Stimulated activated naive B cell treated with anti-CD40 and anti-IgM and Interleukin-4, amounts not matched to agents 10 μg/mL and 1 μg/mL and 100 μg/mL, for 72 hours (primary cell): ENCODE measurements around the gene ERCC3.
"Not testable (repeated sequence)": the region's sequence is repeated elsewhere in the genome, so short reads cannot be mapped to it uniquely, and the experiment has no call there.

ENCODE experiments used
- ATAC-seq, 2 donors: fragments of 150-1000 bp; cut with Tn5 transposase; replicated peaks; 2 replicates each; pipeline ENCODE4 v1.10.0; 2021; ENCODE audit warnings: moderate library complexity in 1 of 2
- DNase-seq: peaks from one replicate; pipeline ENCODE4 v3.0.0; 2021
- H3K27ac Mint-ChIP-seq: one replicate; pipeline ENCODE4 v1.8.0; 2022; ENCODE audit warnings: mild to moderate bottlenecking, mixed read lengths
- H3K27me3 Mint-ChIP-seq, 2 donors: one replicate each; pipeline ENCODE4 v1.8.0; 2022; ENCODE audit warnings: mixed read lengths in 2 of 2
- H3K36me3 Mint-ChIP-seq, 2 donors: one replicate each; pipeline ENCODE4 v1.8.0; 2022; ENCODE audit warnings: mixed read lengths in 2 of 2, mild to moderate bottlenecking in 1 of 2
- H3K4me1 Mint-ChIP-seq, 2 donors: one replicate each; pipeline ENCODE4 v1.8.0; 2022; ENCODE audit warnings: mixed read lengths in 2 of 2, mild to moderate bottlenecking in 1 of 2
- H3K4me3 Mint-ChIP-seq, 2 donors: one replicate each; pipeline ENCODE4 v1.8.0; 2022; ENCODE audit warnings: mild to moderate bottlenecking in 2 of 2, mixed read lengths in 2 of 2, moderate library complexity in 1 of 2
- H3K9me3 Mint-ChIP-seq, 2 donors: one replicate each; pipeline ENCODE4 v1.8.0; 2022; ENCODE audit warnings: mixed read lengths in 2 of 2, mild to moderate bottlenecking in 1 of 2

The ERCC3 gene

GRCh38 chr2:127261804-127262406 lies 32.0 kb downstream of the ERCC3 start:
- H3K9me3 Mint-ChIP-seq = no peaks in the 10 kb centered on the region
- ATAC-seq (no peak), DNase-seq (no peak)
- H3K27ac Mint-ChIP-seq = no peak overlapping the region
- H3K36me3 Mint-ChIP-seq = peaks cover 38 to 66% of the 10 kb centered on the region in 2 donors
- H3K27me3 Mint-ChIP-seq = no peaks in the 10 kb centered on the region
- no peak overlapping the region for H3K4me3 Mint-ChIP-seq
- no peaks in the 10 kb centered on the region for H3K4me1 Mint-ChIP-seq

DNA sequence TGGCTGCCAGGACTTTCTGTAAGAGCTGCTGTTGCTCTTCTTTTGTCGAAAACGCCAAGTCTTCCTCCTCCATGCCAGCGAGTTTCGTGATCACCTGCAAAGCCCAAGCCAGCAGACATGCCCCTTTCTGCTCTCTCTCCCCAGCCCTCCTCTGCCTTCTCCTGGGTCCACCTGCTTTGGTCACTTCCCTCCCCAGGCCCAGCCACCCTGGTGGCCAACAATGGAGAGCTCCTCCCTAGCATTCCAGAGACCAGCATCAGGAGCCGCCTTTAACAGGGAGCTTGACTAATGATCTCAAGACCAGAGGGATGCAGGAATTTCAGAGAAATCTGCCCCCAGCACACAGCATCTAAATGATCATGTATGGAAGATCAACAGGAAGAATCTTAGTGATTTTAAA lies 34.6 kb downstream of the ERCC3 start:
- no peaks in the 10 kb centered on the region for H3K4me1 Mint-ChIP-seq
- no peak for DNase-seq
- peaks cover 38 to 65% of the 10 kb centered on the region in 2 donors for H3K36me3 Mint-ChIP-seq
- no peaks in the 10 kb centered on the region for H3K9me3 Mint-ChIP-seq
- no peak for ATAC-seq
- no peak overlapping the region for H3K27ac Mint-ChIP-seq
- no peak overlapping the region for H3K4me3 Mint-ChIP-seq
- H3K27me3 Mint-ChIP-seq = no peaks in the 10 kb centered on the region

DNA sequence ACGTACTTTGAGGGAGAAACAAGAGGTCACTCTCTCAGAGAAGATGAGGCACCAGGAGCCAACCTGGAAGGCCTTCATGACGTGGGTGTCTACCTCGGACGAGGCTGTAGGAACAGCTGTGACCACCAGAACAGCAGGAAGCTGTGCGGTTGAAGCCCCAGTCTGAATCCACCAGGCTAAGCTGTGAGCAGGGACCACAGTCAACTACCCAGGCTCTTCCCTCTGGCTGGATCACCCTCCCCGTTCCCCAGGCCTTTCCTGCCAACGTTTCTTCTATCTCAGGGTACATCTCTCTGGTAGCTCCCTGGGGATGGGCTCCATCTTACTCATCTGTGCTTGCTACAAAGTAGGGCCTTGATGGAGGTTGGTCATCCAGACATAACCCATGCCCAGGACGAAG lies 37.1 kb downstream of the ERCC3 start:
- no peak for ATAC-seq
- Mint-ChIP-seq H3K27me3 (no peaks in the 10 kb centered on the region), H3K4me3 (no peak overlapping the region), H3K36me3 (peaks cover 37 to 62% of the 10 kb centered on the region in 2 donors), H3K27ac (peak overlapping the region; percentile 31), H3K4me1 (no peaks in the 10 kb centered on the region), H3K9me3 (no peaks in the 10 kb centered on the region)
- no peak for DNase-seq

DNA sequence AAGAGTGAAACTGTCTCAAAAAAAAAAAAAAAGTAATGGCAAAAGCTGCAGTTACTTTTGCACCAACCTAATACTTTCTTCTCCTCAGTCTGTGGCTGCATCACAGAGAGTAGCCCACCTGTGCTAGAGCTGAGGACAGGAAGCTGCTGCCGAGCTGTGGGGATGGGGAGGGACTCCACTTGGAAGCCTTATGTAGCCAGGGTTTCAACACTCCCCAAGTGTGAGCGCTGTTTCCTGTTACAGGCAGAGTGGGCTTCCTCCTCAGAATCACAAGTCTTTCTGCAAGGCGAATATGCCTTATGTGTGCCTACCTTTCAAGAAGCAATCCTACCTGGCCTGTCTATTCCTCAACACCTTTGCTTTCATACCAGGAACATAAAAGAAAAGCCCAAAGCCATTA lies 37.6 kb downstream of the ERCC3 start:
- H3K27ac Mint-ChIP-seq = no peak overlapping the region
- no peak overlapping the region for H3K4me3 Mint-ChIP-seq
- no peaks in the 10 kb centered on the region for H3K27me3 Mint-ChIP-seq
- peaks cover 39 to 66% of the 10 kb centered on the region in 2 donors for H3K36me3 Mint-ChIP-seq
- DNase-seq (no peak), ATAC-seq (no peak)
- H3K9me3 Mint-ChIP-seq = no peaks in the 10 kb centered on the region
- H3K4me1 Mint-ChIP-seq = no peaks in the 10 kb centered on the region

- ATAC-seq = no peak
- no peak overlapping the region for H3K4me3 Mint-ChIP-seq
- peaks cover 35 to 64% of the 10 kb centered on the region in 2 donors for H3K36me3 Mint-ChIP-seq
- no peak for DNase-seq
- no peaks in the 10 kb centered on the region for H3K9me3 Mint-ChIP-seq
- H3K27ac Mint-ChIP-seq = no peak overlapping the region
- no peaks in the 10 kb centered on the region for H3K4me1 Mint-ChIP-seq
- H3K27me3 Mint-ChIP-seq = no peaks in the 10 kb centered on the region
Measured at GRCh38 chr2:127255721-127256120, 38.2 kb downstream of the ERCC3 start.

GRCh38 chr2:127255146-127255545 lies 38.8 kb downstream of the ERCC3 start:
- ATAC-seq (no peak), DNase-seq (no peak)
- Mint-ChIP-seq H3K27me3 (no peaks in the 10 kb centered on the region), H3K4me1 (no peaks in the 10 kb centered on the region), H3K9me3 (no peaks in the 10 kb centered on the region), H3K27ac (no peak overlapping the region), H3K4me3 (no peak overlapping the region), H3K36me3 (peaks cover 35 to 64% of the 10 kb centered on the region in 2 donors)

- peaks cover 32 to 58% of the 10 kb centered on the region in 2 donors for H3K36me3 Mint-ChIP-seq
- no peak overlapping the region for H3K27ac Mint-ChIP-seq
- no peak for ATAC-seq
- no peak overlapping the region for H3K4me3 Mint-ChIP-seq
- DNase-seq = no peak
- no peaks in the 10 kb centered on the region for H3K27me3 Mint-ChIP-seq
- no peaks in the 10 kb centered on the region for H3K9me3 Mint-ChIP-seq
- H3K4me1 Mint-ChIP-seq = no peaks in the 10 kb centered on the region
Measured at GRCh38 chr2:127254386-127254981, 39.5 kb downstream of the ERCC3 start.

GRCh38 chr2:127241184-127241583 lies 52.8 kb downstream of the ERCC3 start:
- peak in 1 of 2 donors; percentile 38 for ATAC-seq
- not testable (repeated sequence) for H3K4me1 Mint-ChIP-seq, H3K27ac Mint-ChIP-seq, DNase-seq, H3K27me3 Mint-ChIP-seq, H3K4me3 Mint-ChIP-seq
- H3K36me3 Mint-ChIP-seq = peaks cover 13 to 45% of the 10 kb centered on the region in 2 donors
- peaks cover 23 to 29% of the 10 kb centered on the region in 2 donors for H3K9me3 Mint-ChIP-seq

GRCh38 chr2:127239395-127239794 lies 54.5 kb downstream of the ERCC3 start:
- Mint-ChIP-seq H3K9me3 (peaks cover 23 to 29% of the 10 kb centered on the region in 2 donors), H3K36me3 (peaks cover 13 to 41% of the 10 kb centered on the region in 2 donors), H3K4me3 (no peak overlapping the region), H3K4me1 (no peaks in the 10 kb centered on the region), H3K27ac (no peak overlapping the region), H3K27me3 (no peaks in the 10 kb centered on the region)
- DNase-seq (no peak), ATAC-seq (no peak)

GRCh38 chr2:127237768-127238167 lies 56.2 kb downstream of the ERCC3 start:
- DNase-seq, H3K27me3 Mint-ChIP-seq, H3K27ac Mint-ChIP-seq, H3K4me3 Mint-ChIP-seq, ATAC-seq, H3K4me1 Mint-ChIP-seq: not testable (repeated sequence)
- Mint-ChIP-seq H3K9me3 (peaks cover 23 to 29% of the 10 kb centered on the region in 2 donors), H3K36me3 (peaks cover 13 to 47% of the 10 kb centered on the region in 2 donors)

GRCh38 chr2:127235082-127235702 lies 58.8 kb downstream of the ERCC3 start:
- H3K4me3 Mint-ChIP-seq = no peak overlapping the region
- no peak overlapping the region for H3K27ac Mint-ChIP-seq
- ATAC-seq (no peak), DNase-seq (no peak)
- no peaks in the 10 kb centered on the region for H3K27me3 Mint-ChIP-seq
- peaks cover 11 to 17% of the 10 kb centered on the region in 2 donors for H3K9me3 Mint-ChIP-seq
- H3K4me1 Mint-ChIP-seq = no peaks in the 10 kb centered on the region
- H3K36me3 Mint-ChIP-seq = peaks cover 8 to 33% of the 10 kb centered on the region in 2 donors

DNA sequence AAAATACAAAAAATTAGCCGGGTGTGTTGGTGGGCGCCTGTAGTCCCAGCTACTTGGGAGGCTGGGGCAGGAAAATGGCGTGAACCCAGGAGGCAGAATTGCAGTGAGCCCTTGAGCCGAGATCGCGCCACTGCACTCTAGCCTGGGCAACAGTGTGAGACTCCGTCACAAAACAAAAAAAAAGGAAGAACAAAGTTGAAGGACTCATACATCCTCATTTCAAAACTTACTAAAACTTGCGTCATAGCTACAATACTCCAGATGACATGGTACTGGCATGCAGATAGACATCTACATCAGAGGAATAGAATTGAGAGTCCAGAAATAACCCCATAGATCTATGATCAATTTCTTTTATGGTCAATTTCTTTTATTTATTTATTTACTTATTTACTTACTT lies 60.2 kb downstream of the ERCC3 start:
- no peak overlapping the region for H3K27ac Mint-ChIP-seq
- H3K9me3 Mint-ChIP-seq = peaks cover 8 to 13% of the 10 kb centered on the region in 2 donors
- DNase-seq (no peak), ATAC-seq (no peak)
- H3K27me3 Mint-ChIP-seq = peaks cover 4 to 6% of the 10 kb centered on the region in 2 donors
- H3K4me1 Mint-ChIP-seq = no peaks in the 10 kb centered on the region
- no peak overlapping the region for H3K4me3 Mint-ChIP-seq
- H3K36me3 Mint-ChIP-seq = peaks cover 6 to 29% of the 10 kb centered on the region in 2 donors

DNA sequence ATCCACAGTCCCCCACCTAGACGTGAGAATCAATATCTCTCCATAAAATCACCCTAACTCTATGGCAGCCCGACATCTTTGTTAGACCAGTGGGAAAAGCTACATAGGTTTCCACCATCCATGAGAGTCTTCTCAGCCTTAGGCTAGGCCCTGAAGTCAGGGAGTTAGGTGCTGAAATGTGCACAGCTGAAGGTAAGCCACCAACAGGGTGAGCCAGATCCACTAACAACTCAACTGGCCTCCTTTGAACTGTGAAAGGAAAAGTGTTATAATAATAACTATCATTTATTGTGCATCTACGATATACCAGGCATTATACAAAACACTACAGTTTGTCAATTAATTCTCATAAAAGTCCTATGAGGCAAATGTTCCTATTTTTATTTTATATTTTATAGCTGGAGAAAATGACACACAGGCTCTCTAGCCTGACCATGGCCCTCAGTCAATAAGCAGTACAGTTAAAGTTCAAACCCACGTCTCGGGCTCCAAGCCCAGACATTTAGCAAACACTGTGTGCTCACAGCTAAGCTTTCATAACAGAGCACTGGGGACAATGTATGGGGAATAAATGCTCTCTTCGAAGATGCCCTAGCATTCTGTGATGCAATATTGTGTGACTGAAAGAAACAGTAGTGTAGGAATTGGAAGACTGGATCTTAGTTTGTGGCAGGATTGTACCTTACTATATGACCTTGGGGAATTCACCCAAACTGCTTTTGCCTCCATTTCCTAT lies 62.6 kb downstream of the ERCC3 start:
- DNase-seq (no peak), ATAC-seq (no peak)
- peaks cover 4% of the 10 kb centered on the region in 2 donors for H3K4me1 Mint-ChIP-seq
- H3K9me3 Mint-ChIP-seq = peaks cover 7 to 9% of the 10 kb centered on the region in 2 donors
- H3K27me3 Mint-ChIP-seq = peaks cover 8 to 17% of the 10 kb centered on the region in 2 donors
- H3K4me3 Mint-ChIP-seq = no peak overlapping the region
- peaks cover 2 to 18% of the 10 kb centered on the region in 2 donors for H3K36me3 Mint-ChIP-seq
- H3K27ac Mint-ChIP-seq = no peak overlapping the region

GRCh38 chr2:127229555-127229954 lies 64.4 kb downstream of the ERCC3 start:
- ATAC-seq (no peak), DNase-seq (no peak)
- H3K4me1 Mint-ChIP-seq = peaks cover 4% of the 10 kb centered on the region in 2 donors
- H3K9me3 Mint-ChIP-seq = peaks cover 7 to 9% of the 10 kb centered on the region in 2 donors
- H3K36me3 Mint-ChIP-seq = peaks cover 2 to 18% of the 10 kb centered on the region in 2 donors
- H3K4me3 Mint-ChIP-seq = no peak overlapping the region
- H3K27me3 Mint-ChIP-seq = peaks cover 21 to 33% of the 10 kb centered on the region in 2 donors
- H3K27ac Mint-ChIP-seq = no peak overlapping the region
